HFFc6 (cell line): ENCODE measurements around the gene ATP8B1. TPM values are rescaled to one million over a fixed set of nuclear protein-coding genes. Genes with fewer than 3 reads are reported as not detected.
A peak's percentile ranks its signal among the peaks of the same experiment; 100 is the strongest.

Experiments used
- DNase-seq: peaks from one replicate; pipeline ENCODE4 v3.0.0-alpha.2; 2018
- H3K27ac Mint-ChIP-seq: 2 replicates; pipeline ENCODE4 v1.8.0; 2020; ENCODE audit warnings: mild to moderate bottlenecking, mixed read lengths
- H3K27me3 Mint-ChIP-seq: 2 replicates; pipeline ENCODE4 v1.8.0; 2021; ENCODE audit warnings: mild to moderate bottlenecking, moderate library complexity, mixed read lengths; ENCODE audit not compliant: insufficient read depth
- H3K36me3 Mint-ChIP-seq: 2 replicates; pipeline ENCODE4 v1.8.0; 2021; ENCODE audit warnings: low read depth, mixed read lengths
- H3K4me1 Mint-ChIP-seq: 2 replicates; pipeline ENCODE4 v1.8.0; 2020; ENCODE audit warnings: low read depth, mixed read lengths
- H3K4me3 Mint-ChIP-seq: 2 replicates; pipeline ENCODE4 v1.8.0; 2020; ENCODE audit warnings: mild to moderate bottlenecking, moderate library complexity, mixed read lengths
- H3K9me3 Mint-ChIP-seq: 2 replicates; pipeline ENCODE4 v1.8.0; 2020; ENCODE audit warnings: mild to moderate bottlenecking, mixed read lengths
- CTCF ChIP-seq: fragments of 200-600 bp; sonication (generic); IDR thresholded peaks from 2 replicates; pipeline ENCODE4 v1.5.0; 2021; ENCODE audit warnings: antibody characterized with exemption, mild to moderate bottlenecking
- total RNA-seq, 6 experiments: library from RNA; stranded (reverse); fragmentation: NEBNext Ultra II Directional; extraction: Animal tissue kit (Norgen Biotek cat#: 25700); gene quantifications; 2 replicates in 1 of 6; 3 replicates in 5 of 6; pipeline ENCODE4 v1.2.3, GENCODE V29; 2021

Gene ATP8B1
- total RNA-seq, 6 experiments from 2014 or later, result 78.8 to 115 (median 94.6) TPM

- H3K4me3 Mint-ChIP-seq, result no peak overlapping the region; the same call in 1 of the 2 replicates
- peaks cover 81% of the 10 kb centered on the region for H3K4me1 Mint-ChIP-seq
- peaks cover 24% of the 10 kb centered on the region for H3K9me3 Mint-ChIP-seq
- no peak for TF ChIP-seq CTCF
- no peak for DNase-seq
- H3K36me3 Mint-ChIP-seq, result peaks cover 21% of the 10 kb centered on the region
- H3K27ac Mint-ChIP-seq, result peak overlapping the region; percentile 89
- no peaks in the 10 kb centered on the region; the same call in 1 of the 2 replicates for H3K27me3 Mint-ChIP-seq
These were observed 6.1 kb upstream of the ATP8B1 start for GRCh38 chr18:57809190-57809589.

GRCh38 chr18:57807336-57808117, 4.4 kb upstream of the ATP8B1 start:
- H3K27ac Mint-ChIP-seq, result peak overlapping the region; percentile 89
- H3K27me3 Mint-ChIP-seq, result no peaks in the 10 kb centered on the region; the same call in 1 of the 2 replicates
- peaks cover 11% of the 10 kb centered on the region for H3K36me3 Mint-ChIP-seq
- peak; percentile 29; the same call in 1 of the 2 replicates for TF ChIP-seq CTCF
- H3K4me3 Mint-ChIP-seq, result peak overlapping the region; percentile 80
- peak; percentile 67 for DNase-seq
- H3K4me1 Mint-ChIP-seq, result peaks cover 69% of the 10 kb centered on the region
- peaks cover 14% of the 10 kb centered on the region for H3K9me3 Mint-ChIP-seq

GRCh38 chr18:57806978-57807285, 3.8 kb upstream of the ATP8B1 start:
- H3K4me1 Mint-ChIP-seq, result peaks cover 67% of the 10 kb centered on the region
- no peaks in the 10 kb centered on the region; the same call in 1 of the 2 replicates for H3K27me3 Mint-ChIP-seq
- H3K4me3 Mint-ChIP-seq, result peak overlapping the region; percentile 80
- peak; percentile 87 for DNase-seq
- peaks cover 10% of the 10 kb centered on the region for H3K9me3 Mint-ChIP-seq
- TF ChIP-seq CTCF, result no peak
- peak overlapping the region; percentile 89 for H3K27ac Mint-ChIP-seq
- H3K36me3 Mint-ChIP-seq, result peaks cover 14% of the 10 kb centered on the region

- no peak for TF ChIP-seq CTCF
- H3K4me1 Mint-ChIP-seq, result peaks cover 64% of the 10 kb centered on the region
- H3K9me3 Mint-ChIP-seq, result peaks cover 10% of the 10 kb centered on the region; the same call in 1 of the 2 replicates
- DNase-seq, result no peak
- H3K36me3 Mint-ChIP-seq, result peaks cover 14% of the 10 kb centered on the region
- H3K27ac Mint-ChIP-seq, result peak overlapping the region; percentile 89
- H3K27me3 Mint-ChIP-seq, result no peaks in the 10 kb centered on the region; the same call in 1 of the 2 replicates
- H3K4me3 Mint-ChIP-seq, result peak overlapping the region; percentile 80
These were observed 3.3 kb upstream of the ATP8B1 start for GRCh38 chr18:57806201-57806977.

GRCh38 chr18:57805117-57805516, 2.0 kb upstream of the ATP8B1 start:
- peaks cover 69% of the 10 kb centered on the region for H3K4me1 Mint-ChIP-seq
- H3K27me3 Mint-ChIP-seq, result no peaks in the 10 kb centered on the region; the same call in 1 of the 2 replicates
- TF ChIP-seq CTCF, result no peak
- no peak overlapping the region for H3K27ac Mint-ChIP-seq
- peak overlapping the region; percentile 19; the same call in 1 of the 2 replicates for H3K4me3 Mint-ChIP-seq
- H3K36me3 Mint-ChIP-seq, result peaks cover 21% of the 10 kb centered on the region
- DNase-seq, result no peak
- H3K9me3 Mint-ChIP-seq, result peaks cover 13% of the 10 kb centered on the region; the same call in 1 of the 2 replicates
